Mucosa of gallbladder (tissue), 1 donor: Measurements from ENCODE around the gene THAP12. TPM values are rescaled to one million over a fixed set of nuclear protein-coding genes. Genes with fewer than 3 reads are reported as not detected.
"Not testable (repeated sequence)": the region's sequence is repeated elsewhere in the genome, so short reads cannot be mapped to it uniquely, and the experiment has no call there.

Source experiments
- DNase-seq: peaks from one replicate; pipeline ENCODE4 v3.0.0-alpha.2; 2020; ENCODE audit warnings: low spot score
- total RNA-seq: library from RNA; stranded (reverse); gene quantifications from one replicate; pipeline ENCODE4 v1.2.1, GENCODE V29; 2021
- donor health status: DM: no; HTN: no; CAD: no.

The THAP12 gene
- 23.1 TPM for total RNA-seq

- peak; percentile 98 for DNase-seq
These were observed at the start of gene THAP12, which contains the start of gene GVQW3 for GRCh38 chr11:76380977-76381719. TSS of gene THAP12 (minus strand) at chr11:76381132. CDS start at chr11:76380836, 296 bp downstream. TSS of gene GVQW3 (plus strand) at chr11:76381323. CDS start at chr11:76381829, 506 bp downstream.

GRCh38 chr11:76426660-76427059 lies 45.7 kb upstream of the THAP12 start:
- no peak for DNase-seq

- no peak for DNase-seq
These were observed 44.0 kb upstream of the THAP12 start for GRCh38 chr11:76424891-76425290.

GRCh38 chr11:76424379-76424778 lies 43.4 kb upstream of the THAP12 start:
- no peak for DNase-seq

- no peak for DNase-seq
These were observed 39.0 kb upstream of the THAP12 start for GRCh38 chr11:76419896-76420295.

- DNase-seq, result no peak
These were observed 34.1 kb upstream of the THAP12 start for GRCh38 chr11:76415073-76415472.

- no peak for DNase-seq
These were observed 30.0 kb upstream of the THAP12 start for GRCh38 chr11:76410851-76411357.

- DNase-seq, result no peak
These were observed 27.4 kb upstream of the THAP12 start for GRCh38 chr11:76408171-76408965.

GRCh38 chr11:76406359-76406758 lies 25.4 kb upstream of the THAP12 start:
- no peak for DNase-seq

GRCh38 chr11:76401484-76401883 lies 20.6 kb upstream of the THAP12 start:
- not testable (repeated sequence) for DNase-seq

GRCh38 chr11:76400967-76401366 lies 20.0 kb upstream of the THAP12 start:
- no peak for DNase-seq

GRCh38 chr11:76397383-76397782 lies 16.5 kb upstream of the THAP12 start:
- no peak for DNase-seq

- no peak for DNase-seq
These were observed 14.4 kb upstream of the THAP12 start for GRCh38 chr11:76395296-76395695.

GRCh38 chr11:76394411-76394810 lies 13.5 kb upstream of the THAP12 start:
- no peak for DNase-seq

- DNase-seq, result no peak
These were observed 11.9 kb upstream of the THAP12 start for GRCh38 chr11:76392870-76393269.

GRCh38 chr11:76391811-76392475 lies 11.0 kb upstream of the THAP12 start:
- DNase-seq, result no peak

- DNase-seq, result no peak
These were observed 10.1 kb upstream of the THAP12 start for GRCh38 chr11:76391021-76391420.

- no peak for DNase-seq
These were observed 7.5 kb upstream of the THAP12 start for GRCh38 chr11:76388408-76388807.

- DNase-seq, result peak; percentile 15
These were observed 5.0 kb upstream of the THAP12 start for GRCh38 chr11:76385903-76386302.

- no peak for DNase-seq
These were observed 1.3 kb upstream of the THAP12 start for GRCh38 chr11:76382209-76382608.

- DNase-seq, result no peak
These were observed 564 bp downstream of the THAP12 start for GRCh38 chr11:76380159-76380976.
